ENCODE measurements around the gene MPPED1. TPM values are rescaled to one million over a fixed set of nuclear protein-coding genes. Genes with fewer than 3 reads are reported as not detected.

The MPPED1 gene
- total and polyA plus RNA-seq, 2 of the 13 experiments (the other 11 are each of a cell fraction or from before 2014, with no cell fraction given) = 0.77 TPM; not detected in 1

GRCh38 chr22:43482318-43482625, 70.5 kb downstream of the MPPED1 start:
- POLR2A ChIA-PET = no interaction called here
- WGBS (ENCODE audit: low lambda C conversion rate) = 64% methylated on average over 7 of the region's 8 CpGs

GRCh38 chr22:43483266-43483665, 71.5 kb downstream of the MPPED1 start:
- TF ChIP-seq HNF1A (IDR thresholded peaks at IDR 0.05; ENCODE audit: low read depth) = no peak
- no peak for TF ChIP-seq HNF1A (CRISPR knock-in tag; IDR thresholded peaks at IDR 0.05; ENCODE audit: borderline replicate concordance)
- TF ChIP-seq MXI1 (IDR thresholded peaks at IDR 0.05; ENCODE audit: borderline replicate concordance, low read depth, low read length) = no peak
- no peak for TF ChIP-seq ZNF501 (CRISPR knock-in tag; IDR thresholded peaks at IDR 0.05)
- no peak for TF ChIP-seq PHF8 (CRISPR knock-in tag; IDR thresholded peaks at IDR 0.05)
- TF ChIP-seq ZNF782 (CRISPR knock-in tag; IDR thresholded peaks at IDR 0.05; ENCODE audit: borderline replicate concordance) = no peak
- no peak for TF ChIP-seq PCBP1 (IDR thresholded peaks at IDR 0.05; ENCODE audit: borderline replicate concordance, low read depth, low read length)
- TF ChIP-seq IKZF4 (CRISPR knock-in tag; IDR thresholded peaks at IDR 0.05; ENCODE audit: borderline replicate concordance, low read depth, not compliant biosample characterization) = no peak
- no peak for TF ChIP-seq BRCA1 (CRISPR knock-in tag; IDR thresholded peaks at IDR 0.05)
- TF ChIP-seq EP300 (IDR thresholded peaks at IDR 0.05; ENCODE audit: low read depth in 2 of 2, low read length in 2 of 2) = no peak
- no peak for TF ChIP-seq EP300 (CRISPR knock-in tag; IDR thresholded peaks at IDR 0.05; ENCODE audit: borderline replicate concordance)
- no peak for TF ChIP-seq ZNF121 (CRISPR knock-in tag; IDR thresholded peaks at IDR 0.05)
- intact Hi-C loops (cut with micrococcal nuclease; ENCODE audit: unreplicated experiment) (no loop called here), in situ Hi-C loops (cut with HindIII; ENCODE audit: extremely low pct_ligation_motif_present, low pct_unique_long_range_greater_than_20kb) (loop anchor here (5.0 kb wide), 1 partner anchor 96 kb away; no protein-coding TSS in a partner anchor)
- Histone ChIP-seq H2AFZ (ENCODE audit: low read length) (no peak overlapping the region), H3K4me2 (ENCODE audit: low read depth, low read length) (no peak overlapping the region), H3K27ac (ENCODE audit: extremely low read length, insufficient read depth, low read length) (no peak overlapping the region), H4K20me1 (ENCODE audit: insufficient read depth, low read length) (no peaks in the 10 kb centered on the region), H3K9ac (ENCODE audit: insufficient read depth, low read depth, low read length) (no peak overlapping the region), H3K27me3 (ENCODE audit: control insufficient read depth in 1 of 2, insufficient read depth in 2 of 2, low read length in 2 of 2) (peaks cover 0 to 6% of the 10 kb centered on the region in 2 experiments; a peak in 3 of 5 replicates), H3K36me3 (replicated peaks in 1 of 2; ENCODE audit: control insufficient read depth in 1 of 2, insufficient read depth in 2 of 2, low read length in 2 of 2) (no peaks in the 10 kb centered on the region), H3K4me1 (ENCODE audit: insufficient read depth, low read length) (no peaks in the 10 kb centered on the region), H3K9me3 (ENCODE audit: low read length) (no peaks in the 10 kb centered on the region), H3K79me2 (ENCODE audit: insufficient read depth, low read length) (no peaks in the 10 kb centered on the region), H3K4me3 (replicated peaks in 1 of 3; ENCODE audit: insufficient read depth in 1 of 3, low read depth in 2 of 3, low read length in 3 of 3) (no peak overlapping the region)
- no TSS peak for BruUV-seq (replicated peaks)
- ChIA-PET CTCF (ENCODE audit: low intra/inter-chr PET ratio, low total read pairs) (no interaction called here), POLR2A (no interaction called here)
- no peak for ATAC-seq
- FAIRE-seq = no peak
- WGBS (ENCODE audit: low lambda C conversion rate) = 23% methylated on average over 12 of the region's 13 CpGs
- no peak for DNase-seq (ENCODE audit: low spot score)

More at GRCh38 chr22:43482318-43482625, 70.5 kb downstream of the MPPED1 start:
- Histone ChIP-seq H2AFZ (ENCODE audit: low read length) (no peak overlapping the region), H3K4me1 (ENCODE audit: insufficient read depth, low read length) (no peaks in the 10 kb centered on the region), H3K36me3 (replicated peaks in 1 of 2; ENCODE audit: control insufficient read depth in 1 of 2, insufficient read depth in 2 of 2, low read length in 2 of 2) (no peaks in the 10 kb centered on the region), H3K4me3 (replicated peaks in 1 of 3; ENCODE audit: insufficient read depth in 1 of 3, low read depth in 2 of 3, low read length in 3 of 3) (no peak overlapping the region), H3K9ac (ENCODE audit: insufficient read depth, low read depth, low read length) (no peak overlapping the region), H3K4me2 (ENCODE audit: low read depth, low read length) (no peak overlapping the region), H3K79me2 (ENCODE audit: insufficient read depth, low read length) (no peaks in the 10 kb centered on the region), H3K27me3 (ENCODE audit: control insufficient read depth in 1 of 2, insufficient read depth in 2 of 2, low read length in 2 of 2) (peaks cover 0 to 6% of the 10 kb centered on the region in 2 experiments; a peak in 3 of 5 replicates), H3K9me3 (ENCODE audit: low read length) (no peaks in the 10 kb centered on the region), H3K27ac (ENCODE audit: extremely low read length, insufficient read depth, low read length) (no peak overlapping the region), H4K20me1 (ENCODE audit: insufficient read depth, low read length) (no peaks in the 10 kb centered on the region)
- TF ChIP-seq ZNF75D (CRISPR knock-in tag; IDR thresholded peaks at IDR 0.05; ENCODE audit: borderline replicate concordance) (no peak), CREB3 (CRISPR knock-in tag; IDR thresholded peaks at IDR 0.05) (no peak)
- in situ Hi-C loops (cut with HindIII; ENCODE audit: extremely low pct_ligation_motif_present, low pct_unique_long_range_greater_than_20kb) (loop anchor here (5.0 kb wide), 1 partner anchor 95 kb away; no protein-coding TSS in a partner anchor), intact Hi-C loops (cut with micrococcal nuclease; ENCODE audit: unreplicated experiment) (no loop called here)
- DNase-seq (ENCODE audit: low spot score) = no peak
- ATAC-seq = no peak
- CTCF ChIA-PET (ENCODE audit: low intra/inter-chr PET ratio, low total read pairs) = interaction anchor here (2.8 kb wide), 1 partner anchor 94 kb away, joined by 11 read pairs; no protein-coding TSS in a partner anchor
- FAIRE-seq = no peak
- no TSS peak for BruUV-seq (replicated peaks)
